GM19328 (cell line): Measurements from ENCODE around the gene ADPRS.
A peak's percentile ranks its signal among the peaks of the same experiment; 100 is the strongest.

Experiments
- ATAC-seq: cut with Tn5 transposase; IDR thresholded peaks from one replicate; pipeline ENCODE4 v1.9.1; 2021; ENCODE audit warnings: mild to moderate bottlenecking, moderate library complexity; ENCODE audit not compliant: unreplicated experiment

Gene ADPRS, protein sequence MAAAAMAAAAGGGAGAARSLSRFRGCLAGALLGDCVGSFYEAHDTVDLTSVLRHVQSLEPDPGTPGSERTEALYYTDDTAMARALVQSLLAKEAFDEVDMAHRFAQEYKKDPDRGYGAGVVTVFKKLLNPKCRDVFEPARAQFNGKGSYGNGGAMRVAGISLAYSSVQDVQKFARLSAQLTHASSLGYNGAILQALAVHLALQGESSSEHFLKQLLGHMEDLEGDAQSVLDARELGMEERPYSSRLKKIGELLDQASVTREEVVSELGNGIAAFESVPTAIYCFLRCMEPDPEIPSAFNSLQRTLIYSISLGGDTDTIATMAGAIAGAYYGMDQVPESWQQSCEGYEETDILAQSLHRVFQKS

DNA sequence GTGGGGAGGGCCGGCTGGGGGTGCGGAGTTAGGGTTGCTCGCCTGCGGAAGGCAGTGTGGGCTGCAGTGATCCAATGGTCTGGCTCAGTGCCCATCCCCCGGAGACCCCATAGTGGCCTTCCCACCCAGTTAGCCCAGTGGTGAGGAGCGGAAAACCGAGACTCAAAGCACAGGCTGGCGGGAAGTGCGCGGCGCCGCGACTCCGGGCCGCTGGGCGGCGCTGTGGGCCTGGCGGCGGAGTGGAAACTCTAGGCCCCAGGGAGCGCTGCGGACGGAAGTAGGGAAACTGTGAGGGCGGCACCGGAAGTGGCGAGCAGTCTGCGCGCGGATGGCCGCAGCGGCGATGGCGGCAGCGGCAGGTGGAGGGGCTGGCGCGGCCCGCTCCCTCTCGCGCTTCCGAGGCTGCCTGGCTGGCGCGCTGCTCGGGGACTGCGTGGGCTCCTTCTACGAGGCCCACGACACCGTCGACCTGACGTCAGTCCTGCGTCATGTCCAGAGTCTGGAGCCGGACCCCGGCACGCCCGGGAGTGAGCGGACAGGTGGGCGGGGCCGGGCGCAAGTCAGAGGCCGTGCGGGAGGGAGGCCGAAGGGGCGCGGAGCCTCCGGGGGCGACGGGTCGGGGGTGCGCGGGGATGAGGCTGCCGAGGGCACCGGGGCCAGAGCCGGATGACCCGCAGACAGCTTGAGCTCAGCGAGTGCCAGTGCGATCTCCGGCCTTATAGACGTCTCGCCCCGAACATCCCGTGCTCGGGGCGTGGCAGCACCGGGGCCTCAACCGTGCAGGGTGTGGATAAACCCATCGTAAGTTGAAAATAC lies at the start of gene ADPRS:
ADPRS (plus strand) TSS at position 316 of the 816 bp plus-strand sequence; CDS start at position 329, 13 bp downstream.
- ATAC-seq: peak; percentile 69

DNA sequence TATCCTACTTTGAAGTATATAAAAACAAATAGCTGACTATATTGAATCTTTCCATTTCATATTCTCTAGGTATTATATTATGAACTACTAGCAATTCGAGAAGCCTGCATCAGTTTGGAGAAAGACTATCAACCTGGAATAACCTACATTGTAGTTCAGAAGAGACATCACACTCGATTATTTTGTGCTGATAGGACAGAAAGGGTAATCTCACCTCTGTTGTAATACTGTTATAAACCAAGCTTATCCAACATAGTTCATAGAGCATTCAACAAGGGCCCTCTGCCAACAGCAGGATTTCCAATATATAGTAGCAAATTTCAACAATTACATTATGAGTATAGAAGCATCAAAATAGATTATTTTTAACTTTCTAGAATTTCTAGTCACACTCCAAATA lies 48.5 kb upstream of the ADPRS start:
- ATAC-seq: no peak

- no peak for ATAC-seq
Observed at GRCh38 chr1:36051821-36052220, 36.9 kb upstream of the ADPRS start.

- ATAC-seq: no peak
Observed at GRCh38 chr1:36053978-36054377, 34.7 kb upstream of the ADPRS start.

GRCh38 chr1:36055706-36056105 lies 33.0 kb upstream of the ADPRS start:
- no peak for ATAC-seq

DNA sequence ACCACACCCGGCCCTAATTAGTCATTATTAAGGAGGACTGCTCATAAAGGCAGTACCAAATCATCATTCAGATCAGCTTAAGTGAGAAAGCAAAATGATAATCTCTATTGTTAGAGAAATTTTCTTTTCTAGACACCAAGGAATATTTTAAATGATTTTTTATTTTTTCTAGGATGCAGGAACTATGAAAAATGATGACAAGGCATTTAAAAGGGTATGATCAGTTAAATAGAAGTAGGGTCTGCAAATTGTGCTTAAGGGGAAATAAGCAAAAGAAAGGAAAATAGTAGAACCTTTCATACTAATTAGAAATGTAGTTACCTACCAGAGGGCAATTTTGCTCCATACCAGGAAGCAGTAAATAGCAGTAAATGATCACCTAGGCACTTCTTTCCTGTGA lies 26.4 kb upstream of the ADPRS start:
- no peak for ATAC-seq

DNA sequence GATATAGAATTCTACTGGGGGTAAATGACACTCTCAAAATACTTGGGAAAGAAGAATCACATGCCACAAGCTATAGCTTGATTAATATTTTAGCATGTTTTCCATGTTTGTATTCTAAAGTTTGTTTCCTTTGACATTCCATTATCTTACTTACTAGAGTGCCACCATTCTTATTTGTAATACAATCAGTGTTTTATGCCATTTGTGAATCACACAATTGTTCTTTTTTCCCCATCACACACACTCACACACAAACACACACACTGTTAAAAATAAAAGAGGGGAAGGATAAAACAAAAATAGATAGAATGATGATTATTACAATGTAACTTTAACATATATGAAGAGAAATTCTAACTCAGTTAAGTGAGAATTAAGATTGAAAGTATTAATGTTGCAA lies 20.8 kb upstream of the ADPRS start:
- ATAC-seq: no peak

GRCh38 chr1:36068866-36069265 lies 19.8 kb upstream of the ADPRS start:
- ATAC-seq: no peak

DNA sequence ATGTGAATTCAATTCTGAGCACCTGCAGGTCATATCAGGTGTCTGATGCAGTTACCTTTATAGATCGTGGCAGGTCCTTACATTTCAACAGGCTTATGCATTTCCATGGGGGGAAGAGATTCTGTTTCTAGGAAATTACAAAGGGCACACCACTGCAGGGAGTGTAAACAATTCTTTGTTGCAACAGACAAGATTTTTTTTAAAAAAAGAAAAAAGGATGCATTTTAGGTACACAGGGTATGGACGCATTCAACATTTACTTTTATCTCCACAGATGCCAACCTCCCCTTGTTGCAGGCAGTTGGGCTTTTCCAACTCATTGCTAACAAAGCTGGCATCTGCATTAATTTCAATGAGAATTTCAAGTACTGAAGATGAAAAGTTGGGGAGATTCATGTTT lies 18.3 kb upstream of the ADPRS start:
- ATAC-seq: no peak

DNA sequence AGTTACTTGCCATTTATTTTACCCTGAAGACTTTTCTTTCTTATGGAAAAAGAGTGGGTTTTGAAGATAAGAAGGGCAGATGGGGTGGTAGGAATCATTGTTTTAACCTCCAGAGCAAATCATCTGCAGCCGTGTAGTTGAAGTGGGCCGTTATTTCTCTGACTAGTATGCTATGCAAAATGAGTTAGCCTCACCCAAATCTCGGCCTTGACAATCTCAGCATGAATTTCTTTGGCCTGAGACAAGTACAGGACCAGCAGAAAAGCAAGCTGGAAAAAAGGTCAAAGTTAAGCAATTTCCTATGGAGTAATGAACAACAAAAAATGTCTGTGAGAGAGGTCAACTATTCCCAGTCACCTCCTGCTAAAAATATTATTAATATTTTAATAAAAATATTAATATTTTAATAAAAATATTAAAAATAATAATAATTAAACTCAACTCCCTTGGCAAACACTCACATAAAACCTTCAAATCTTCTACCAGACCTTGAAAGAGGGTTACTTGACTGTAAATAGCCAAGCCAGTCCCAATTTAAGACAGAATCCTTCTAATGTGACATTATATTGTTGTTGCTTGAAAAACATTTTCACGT lies 11.6 kb upstream of the ADPRS start:
- no peak for ATAC-seq

DNA sequence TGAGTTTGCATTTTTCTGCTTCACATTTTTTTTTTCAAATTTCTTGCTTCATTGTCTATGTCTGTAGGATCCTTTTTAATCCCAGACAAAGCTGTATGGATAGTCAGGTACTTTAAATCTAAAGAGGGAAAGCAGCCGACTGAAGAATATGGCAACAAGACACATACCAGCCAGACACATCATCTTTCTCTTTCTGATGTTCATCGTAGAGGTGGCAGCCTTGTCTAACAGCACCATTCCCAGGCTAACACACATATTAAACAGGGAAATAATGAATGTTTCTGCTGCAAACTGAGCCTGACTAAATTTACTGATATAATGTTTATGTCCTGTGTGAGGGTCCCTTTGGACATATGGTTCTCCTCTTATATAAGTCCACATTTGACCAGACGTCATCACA lies 8.5 kb upstream of the ADPRS start:
- no peak for ATAC-seq

DNA sequence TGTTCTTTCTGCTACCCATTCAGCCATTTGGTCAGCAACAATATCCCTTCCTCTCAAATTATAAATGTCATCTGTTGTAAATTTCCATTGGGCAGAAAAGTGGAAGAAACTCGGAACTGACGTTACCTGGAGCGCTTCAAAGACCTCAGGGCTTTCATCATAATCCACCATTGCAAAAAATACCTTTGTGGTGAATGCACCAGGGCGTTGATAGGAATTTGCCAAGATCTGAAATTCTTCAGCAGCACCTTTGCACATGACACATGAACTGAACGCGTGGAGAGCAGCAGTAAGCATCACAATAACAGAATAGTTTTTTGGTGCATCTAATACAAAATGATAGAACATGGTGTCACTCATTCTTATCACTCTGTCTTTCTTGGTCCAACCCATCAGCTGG lies 7.9 kb upstream of the ADPRS start:
- ATAC-seq: no peak

- no peak for ATAC-seq
Observed at GRCh38 chr1:36081926-36082485, 6.7 kb upstream of the ADPRS start.

- no peak for ATAC-seq
Observed at GRCh38 chr1:36083219-36083618, 5.5 kb upstream of the ADPRS start.

GRCh38 chr1:36083635-36084496 lies 4.8 kb upstream of the ADPRS start, which contains the start of gene TEKT2:
Gene TEKT2 (plus strand): TSS chr1:36084094. CDS start chr1:36084922, 828 bp downstream.
- no peak for ATAC-seq

DNA sequence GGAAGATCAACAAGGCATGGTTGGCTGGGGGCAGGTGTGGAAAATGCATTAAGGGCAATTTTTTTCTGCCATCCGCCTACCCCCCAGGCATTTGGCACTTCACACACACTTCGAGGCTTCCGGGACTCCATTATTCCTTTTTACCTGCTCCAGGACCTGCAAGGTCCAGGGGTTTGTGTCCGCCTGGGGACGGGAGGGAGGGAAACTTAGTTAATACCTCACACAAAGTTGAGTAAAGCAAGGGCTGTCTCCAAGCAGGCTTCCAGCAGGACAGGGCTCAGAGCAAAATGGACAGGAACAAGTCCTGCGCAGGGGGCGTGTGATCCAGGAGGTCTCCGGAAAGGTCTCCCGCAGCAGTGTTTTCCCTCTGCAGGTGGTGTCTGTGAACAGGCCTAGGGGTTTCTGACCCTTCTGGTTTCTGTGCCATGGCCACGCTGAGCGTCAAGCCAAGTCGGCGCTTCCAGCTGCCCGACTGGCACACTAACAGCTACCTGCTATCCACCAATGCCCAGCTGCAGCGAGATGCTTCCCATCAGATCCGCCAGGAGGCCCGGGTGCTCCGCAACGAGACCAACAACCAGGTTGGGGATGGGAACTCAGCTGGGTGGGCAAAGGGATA lies 4.1 kb upstream of the ADPRS start:
- no peak for ATAC-seq

- ATAC-seq: no peak
Observed at GRCh38 chr1:36085126-36085525, 3.6 kb upstream of the ADPRS start.

DNA sequence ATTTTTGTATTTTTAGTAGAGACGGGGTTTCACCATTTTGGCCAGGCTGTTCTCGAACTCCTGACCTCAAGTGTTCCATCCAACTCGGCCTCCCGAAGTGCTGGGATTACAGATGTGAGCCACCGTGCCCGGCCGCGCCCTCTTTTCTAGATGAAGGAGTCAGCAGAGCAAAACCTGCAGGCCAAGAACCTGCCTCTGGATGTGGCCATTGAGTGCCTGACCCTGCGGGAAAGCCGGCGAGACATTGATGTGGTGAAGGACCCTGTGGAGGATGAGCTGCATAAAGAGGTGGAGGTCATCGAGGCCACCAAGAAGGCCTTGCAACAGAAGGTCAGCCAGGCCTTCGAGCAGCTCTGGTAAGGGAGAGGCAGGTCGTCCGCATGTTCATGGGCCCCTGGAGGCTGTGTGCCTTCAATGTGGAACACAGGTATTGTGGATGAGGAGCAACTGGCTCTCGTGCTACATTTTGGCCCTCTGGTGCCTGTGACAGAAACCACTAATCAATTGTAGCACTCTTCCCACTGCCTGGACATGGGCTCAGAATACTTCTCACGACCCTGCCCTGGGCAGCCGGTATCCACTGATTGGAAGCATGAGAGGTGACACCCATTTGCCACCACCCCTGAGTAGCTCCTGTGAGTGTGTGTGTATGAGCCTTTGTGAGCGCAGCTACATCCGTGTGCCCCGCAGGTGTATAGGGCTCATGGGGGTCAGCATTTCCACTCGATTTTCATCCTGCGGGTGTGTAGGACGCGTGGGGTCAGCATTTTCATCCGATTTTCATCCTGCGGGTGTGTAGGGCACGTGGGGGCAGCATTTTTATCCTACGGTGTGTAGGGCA lies 2.8 kb upstream of the ADPRS start:
- ATAC-seq: no peak
